GM18873 (cell line): ENCODE measurements around the gene AEBP1.

Experiments used
- ATAC-seq: cut with Tn5 transposase; IDR thresholded peaks from one replicate; pipeline ENCODE4 v1.9.1; 2021; ENCODE audit warnings: mild to moderate bottlenecking, moderate library complexity, moderate number of reproducible peaks; ENCODE audit not compliant: unreplicated experiment, low FRiP score

AEBP1 gene

DNA sequence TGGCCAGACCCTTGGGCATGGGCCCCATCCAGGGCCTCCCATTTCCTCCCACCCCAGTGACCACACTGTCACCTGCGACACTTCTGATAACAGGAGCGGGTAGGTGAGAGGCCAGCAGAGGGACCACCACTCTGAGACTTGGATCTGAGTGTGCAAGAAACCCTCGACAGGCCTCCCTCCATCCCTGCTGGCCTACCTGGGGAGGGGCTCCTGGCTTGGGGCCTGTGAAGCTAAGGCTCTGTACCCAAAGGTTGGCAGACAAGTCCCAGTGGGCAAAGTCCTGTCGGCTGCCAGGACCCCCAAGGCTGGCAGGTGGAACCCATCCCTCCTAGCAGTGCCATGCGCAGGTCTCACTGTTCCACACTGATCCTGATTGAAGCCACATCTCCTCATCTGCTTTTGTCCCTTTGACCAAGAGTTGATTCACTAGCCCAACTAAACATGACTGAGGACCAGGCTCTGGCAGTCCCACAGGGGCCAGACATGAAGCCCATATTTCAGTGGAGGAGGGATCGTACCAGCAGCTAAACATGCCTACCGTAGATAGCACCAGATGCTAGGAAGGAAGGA lies 37.6 kb upstream of the AEBP1 start:
- ATAC-seq, result no peak

GRCh38 chr7:44067064-44067951 lies 36.8 kb upstream of the AEBP1 start:
- no peak for ATAC-seq

- ATAC-seq, result no peak
Observed at GRCh38 chr7:44068054-44068453, 36.1 kb upstream of the AEBP1 start.

GRCh38 chr7:44071726-44072363 lies 32.3 kb upstream of the AEBP1 start:
- no peak for ATAC-seq

DNA sequence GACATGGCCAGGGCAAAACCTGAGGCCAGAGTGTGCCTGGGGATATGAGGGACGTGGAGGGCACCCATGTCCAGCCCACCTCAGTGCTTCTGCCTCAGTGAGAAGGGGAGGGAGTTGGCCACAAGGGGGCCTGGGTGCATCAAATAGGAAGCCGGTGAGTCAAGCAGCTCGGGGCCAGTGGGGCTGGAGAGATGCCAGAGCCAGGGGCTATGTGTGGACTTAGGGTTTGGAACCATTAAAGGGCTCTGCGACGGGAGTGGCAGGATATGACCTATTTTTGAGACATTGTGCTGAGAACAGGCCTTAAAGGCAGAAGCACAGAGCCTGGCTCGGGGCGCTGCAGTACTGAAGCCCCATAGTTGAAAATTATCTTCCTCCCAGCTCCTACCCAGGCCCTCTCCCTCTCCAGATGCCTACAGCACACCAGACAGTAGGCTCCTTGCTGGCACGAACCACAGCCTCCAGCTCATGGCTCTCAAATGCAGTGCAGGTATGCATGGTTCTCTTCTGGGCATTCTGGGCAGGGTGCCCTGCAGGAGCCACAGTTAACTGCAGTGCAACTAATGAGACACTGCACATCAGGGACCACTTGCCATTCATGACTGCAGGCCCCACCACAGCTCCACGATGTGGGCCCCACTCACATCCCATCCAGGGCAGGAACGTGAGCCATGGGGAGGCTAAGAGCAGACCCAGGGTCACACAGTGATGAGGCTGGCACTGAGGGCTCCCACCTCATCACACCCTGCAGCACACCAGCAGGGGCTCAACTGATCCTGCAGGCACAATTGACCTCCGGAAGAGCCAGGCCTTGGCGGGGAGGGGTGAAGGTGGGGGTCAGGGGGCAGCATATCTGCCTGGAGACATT lies 31.5 kb upstream of the AEBP1 start:
- ATAC-seq, result no peak

DNA sequence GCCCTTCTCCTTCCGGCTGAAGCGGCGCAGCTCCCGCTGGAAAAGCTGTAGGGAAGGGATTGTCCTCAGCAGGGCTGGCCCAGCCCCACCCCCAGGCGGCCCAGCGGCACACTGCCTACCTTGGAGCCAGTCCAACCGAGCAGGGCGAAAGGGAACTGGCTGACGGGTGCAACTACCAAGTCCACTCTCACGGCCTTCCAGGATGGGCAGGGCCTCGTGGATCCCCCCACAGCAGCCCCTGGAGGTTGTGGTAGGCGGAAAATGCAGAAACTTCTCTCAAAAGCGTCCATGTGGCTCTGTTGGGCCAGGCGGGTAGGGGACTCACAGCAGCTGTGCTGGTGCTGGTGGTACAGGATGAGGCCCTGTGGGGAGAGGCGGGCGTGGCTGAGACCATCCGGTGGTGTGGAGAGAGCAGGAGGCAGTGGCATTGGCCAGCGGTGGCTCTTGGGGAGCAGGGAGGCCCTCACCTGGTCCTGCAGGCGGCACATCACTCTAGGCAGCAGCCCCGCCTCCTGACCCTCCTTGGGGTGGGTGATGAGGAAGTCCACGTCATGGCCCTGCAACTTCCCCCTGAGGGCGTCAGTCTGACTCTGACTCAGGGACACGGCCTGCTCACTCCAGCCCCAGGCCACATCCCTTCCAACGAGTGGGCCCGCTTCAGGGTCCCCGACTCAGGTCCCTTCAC lies 30.3 kb upstream of the AEBP1 start:
- ATAC-seq, result no peak

DNA sequence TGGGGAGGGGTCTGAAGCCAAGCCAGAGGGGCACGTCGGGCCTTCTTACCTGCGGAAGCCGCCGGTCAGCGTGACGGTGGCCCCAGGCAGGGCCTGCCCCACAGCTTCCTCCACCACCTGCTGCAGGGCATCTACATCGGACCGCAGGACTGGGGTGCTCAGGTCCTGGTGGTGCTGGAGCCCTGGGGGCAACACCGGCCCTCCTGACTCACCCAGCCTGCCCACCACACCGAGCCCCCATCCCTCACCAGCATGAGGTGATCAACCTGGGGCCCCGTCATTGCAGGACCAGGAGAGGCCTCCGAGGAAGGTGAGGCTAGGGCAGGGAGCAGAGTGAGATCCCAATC lies 29.8 kb upstream of the AEBP1 start:
- ATAC-seq, result no peak

DNA sequence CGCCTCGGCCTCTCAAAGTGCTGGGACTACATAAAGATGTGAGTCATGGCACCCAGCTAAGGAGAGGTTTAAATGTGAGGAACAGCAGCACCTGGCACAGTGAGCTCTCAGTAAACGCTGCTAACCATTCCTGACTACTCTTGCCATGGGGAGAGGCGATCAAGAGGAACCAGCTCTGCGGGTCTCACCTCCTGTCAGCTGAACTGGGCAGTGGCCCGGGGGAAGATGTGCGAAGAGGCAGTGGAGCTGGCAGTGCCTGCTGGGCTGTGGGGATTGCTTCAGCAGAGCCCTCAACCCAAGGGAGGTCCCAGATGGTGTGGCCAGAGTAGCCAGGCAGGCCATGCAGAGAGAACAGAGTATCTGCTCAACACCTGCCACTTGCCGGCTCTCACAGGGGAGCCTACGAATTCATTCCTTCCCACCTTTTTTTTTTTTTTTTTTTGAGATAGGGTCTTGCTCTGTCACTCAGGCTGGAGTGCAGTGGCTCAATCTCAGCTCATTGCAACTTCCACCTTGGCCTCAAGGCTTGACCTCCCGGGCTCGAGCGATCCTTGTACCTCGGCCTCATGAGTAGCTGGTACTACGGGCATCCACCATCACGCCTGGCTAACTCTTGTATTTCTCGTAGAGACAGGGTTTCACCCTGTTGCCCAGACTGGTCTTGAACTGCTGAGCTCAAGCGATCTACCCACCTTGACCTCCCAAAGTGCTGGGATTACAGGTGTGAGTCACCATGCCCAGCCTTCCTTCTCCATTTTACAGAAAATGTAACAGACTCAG lies 28.7 kb upstream of the AEBP1 start:
- no peak for ATAC-seq

DNA sequence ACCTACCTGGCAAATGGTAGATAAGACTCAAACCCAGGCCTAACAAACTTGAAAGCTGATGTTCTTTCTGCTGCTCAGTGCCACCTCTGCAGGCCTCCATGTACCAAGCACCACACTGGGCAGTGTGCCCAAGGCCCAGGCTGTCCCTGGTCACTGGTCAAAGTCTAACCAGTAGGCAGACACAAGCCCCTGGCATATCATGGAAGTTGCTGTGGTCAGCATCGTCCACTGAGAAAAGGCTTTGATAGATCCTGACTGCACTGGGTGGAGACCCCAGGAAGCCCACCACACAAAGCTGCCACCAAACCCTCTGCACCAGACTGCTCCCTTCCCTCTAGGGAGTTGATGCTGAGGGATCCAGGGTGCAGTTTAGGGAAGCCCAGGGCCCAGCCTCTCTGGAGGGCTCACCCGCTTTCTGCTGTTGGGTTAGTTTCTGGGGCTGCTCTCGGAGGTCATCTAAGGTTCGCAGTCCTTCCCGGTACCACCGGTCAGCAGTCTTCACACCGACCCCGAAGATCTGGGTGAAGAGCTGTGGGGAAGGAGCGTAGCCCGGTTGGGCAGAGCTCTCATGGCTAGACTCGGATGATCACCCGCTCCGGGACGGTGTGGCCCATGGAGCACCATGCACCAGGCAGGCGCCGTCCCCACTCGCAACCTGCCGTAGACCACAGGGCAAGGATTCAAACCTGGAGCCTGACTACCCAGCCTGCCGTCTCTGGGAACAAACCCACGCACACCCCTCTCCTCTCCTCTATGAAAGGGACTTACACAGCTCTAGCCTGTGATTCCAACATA lies 27.8 kb upstream of the AEBP1 start:
- ATAC-seq, result no peak

DNA sequence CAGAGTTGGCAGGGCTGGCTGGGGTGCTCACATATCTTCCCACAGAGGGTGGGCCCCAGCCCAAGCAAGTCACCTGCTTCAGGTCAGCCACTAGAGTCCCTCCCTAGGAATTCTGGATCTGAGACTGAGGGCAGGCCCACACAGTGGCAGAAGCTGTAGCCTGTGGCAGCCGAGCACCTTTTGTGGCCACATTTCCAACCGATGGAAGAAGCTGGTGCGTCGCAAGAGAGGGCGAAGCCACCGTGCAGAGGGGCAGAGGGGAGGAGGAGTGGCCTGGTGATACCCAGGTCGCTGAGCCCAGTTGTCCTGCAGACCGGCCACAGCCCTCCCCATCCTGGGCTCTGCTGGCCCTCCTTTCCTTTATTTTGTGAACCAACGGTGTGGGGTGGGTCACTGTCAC lies 27.1 kb upstream of the AEBP1 start:
- no peak for ATAC-seq

DNA sequence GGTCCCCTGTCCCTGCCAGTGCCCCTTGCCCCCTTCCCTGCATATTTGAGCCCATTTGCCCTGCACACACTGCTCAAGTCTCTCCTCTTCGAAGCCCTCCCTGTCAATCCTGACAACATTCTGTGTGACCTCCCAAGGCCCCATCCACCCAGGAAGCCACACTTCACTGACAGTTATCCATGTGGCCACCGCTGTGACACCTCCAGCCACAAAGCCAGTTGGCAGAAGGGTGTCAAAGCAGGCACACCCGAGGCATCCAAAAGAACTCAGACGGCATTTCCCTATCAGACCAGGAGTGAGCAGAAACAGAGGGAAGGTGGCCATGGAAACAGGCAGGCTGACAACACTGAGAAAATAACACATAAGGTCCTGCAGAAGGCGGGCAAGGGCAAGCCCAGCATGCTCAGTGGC lies 26.5 kb upstream of the AEBP1 start:
- ATAC-seq, result no peak

- no peak for ATAC-seq
Observed at GRCh38 chr7:44078521-44078920, 25.6 kb upstream of the AEBP1 start.

DNA sequence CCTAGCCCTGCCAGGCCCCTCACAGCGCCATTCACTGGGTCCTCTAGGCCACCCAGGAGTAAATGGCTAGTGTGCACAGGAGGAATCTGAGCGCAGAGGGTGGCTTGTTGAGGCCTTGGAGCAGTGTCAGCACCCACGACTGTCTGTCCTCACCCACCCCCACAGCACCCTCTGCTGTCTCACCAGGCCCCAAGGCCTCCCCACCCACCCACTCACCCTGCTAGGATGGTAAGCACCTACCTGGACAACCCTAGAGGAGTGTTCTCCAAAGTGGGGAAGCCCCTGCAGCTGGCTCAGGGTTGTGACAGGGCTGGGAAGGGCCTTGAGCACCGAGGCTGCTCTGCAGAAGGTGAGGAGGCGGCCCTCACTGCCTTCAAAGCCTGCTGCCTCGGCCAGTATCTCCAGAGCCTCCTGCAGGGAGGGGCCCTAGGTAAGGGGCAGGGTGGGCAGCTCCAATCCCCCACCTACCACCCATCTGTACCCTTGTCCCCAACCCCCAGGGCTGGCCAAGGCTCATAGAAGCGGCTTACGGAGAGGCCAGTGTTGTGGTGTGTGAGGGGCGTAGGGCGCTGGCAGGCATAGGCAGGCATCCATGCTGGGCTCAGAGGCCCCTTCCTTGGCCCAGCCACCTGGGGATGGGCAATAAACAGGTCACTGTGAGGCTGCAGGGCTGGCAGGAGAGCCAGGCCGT lies 24.7 kb upstream of the AEBP1 start:
- no peak for ATAC-seq

GRCh38 chr7:44080118-44080517 lies 24.0 kb upstream of the AEBP1 start:
- ATAC-seq, result no peak

- ATAC-seq, result no peak
Observed at GRCh38 chr7:44080686-44081265, 23.4 kb upstream of the AEBP1 start.

- ATAC-seq, result no peak
Observed at GRCh38 chr7:44081266-44081748, 22.8 kb upstream of the AEBP1 start.

DNA sequence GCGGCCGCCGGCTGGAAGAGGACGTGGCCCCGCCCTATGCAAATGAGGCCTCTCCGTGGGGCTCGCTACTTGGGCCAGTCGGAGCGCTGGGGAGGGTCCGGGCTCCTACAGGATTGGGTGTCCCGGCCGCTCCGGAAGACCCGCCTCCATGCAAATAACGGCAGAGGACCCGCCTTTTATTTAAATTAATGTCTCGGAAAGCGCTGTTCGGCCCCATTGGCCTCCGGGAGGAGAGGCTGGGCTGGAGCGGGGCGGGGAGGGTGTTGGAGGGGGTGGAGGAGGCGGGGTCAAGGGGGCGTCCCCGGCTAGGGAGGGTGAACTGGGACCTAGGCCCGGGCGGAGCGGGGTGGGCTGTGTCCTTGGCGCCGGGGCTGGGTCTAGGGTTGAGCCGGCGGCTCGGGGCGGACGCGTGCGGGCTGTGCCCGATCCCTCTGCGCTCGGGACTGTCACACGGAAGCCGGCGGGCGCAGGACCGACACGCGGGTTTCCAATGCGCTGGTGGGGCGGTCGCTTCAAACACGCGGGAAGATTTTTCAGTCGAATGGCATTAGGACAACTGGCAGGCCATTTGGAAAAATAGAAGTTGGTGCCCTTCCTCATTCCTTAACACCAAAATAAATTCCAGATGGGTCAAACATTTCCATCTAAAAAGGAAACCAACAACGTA lies 21.5 kb upstream of the AEBP1 start:
- peak; percentile 85 for ATAC-seq
